Kidney (tissue), 14 donors: ENCODE results near the gene ZBTB40. TPM values are rescaled to one million over a fixed set of nuclear protein-coding genes. Genes with fewer than 3 reads are reported as not detected.

Source experiments
- DNase-seq, 5 donors: peaks; one replicate each; pipeline ENCODE4 v3.0.0-alpha.2; 2013 to 2020
- FAIRE-seq: peaks from 2 replicates; lab custom pipeline; 2012; peaks lifted over from hg19 to GRCh38; lab: Jason Lieb, UNC
- H3K27ac ChIP-seq, 2 donors: one replicate each; pipeline ENCODE4 v1.7.0; 2013; ENCODE audit warnings: low read depth in 2 of 2, low read length in 2 of 2, inconsistent platforms in 1 of 2
- H3K27me3 ChIP-seq: one replicate; pipeline ENCODE4 v1.7.1; 2013; ENCODE audit warnings: low read length, inconsistent platforms; ENCODE audit not compliant: control insufficient read depth, insufficient read depth
- H3K36me3 ChIP-seq, 3 donors: one replicate each; pipeline versions ENCODE4 v1.7.0 to v1.7.1; 2013; ENCODE audit warnings: low read length in 3 of 3, control low read depth in 1 of 3, inconsistent platforms in 1 of 3; ENCODE audit not compliant: insufficient read depth in 3 of 3, control insufficient read depth in 2 of 3
- H3K4me1 ChIP-seq, 3 donors: one replicate each; pipeline versions ENCODE4 v1.7.0 to v1.7.1; 2013; ENCODE audit warnings: low read length in 3 of 3, inconsistent platforms in 1 of 3, low read depth in 1 of 3; ENCODE audit not compliant: control insufficient read depth in 2 of 3, insufficient read depth in 2 of 3
- H3K4me3 ChIP-seq, 3 donors: one replicate each; pipeline versions ENCODE4 v1.7.0 to v1.8.1; 2013; ENCODE audit warnings: low read length in 3 of 3, control low read depth in 1 of 3, inconsistent platforms in 1 of 3
- H3K9ac ChIP-seq, 3 donors: one replicate each; pipeline versions ENCODE4 v1.7.0 to v1.7.1; 2013; ENCODE audit warnings: low read length in 3 of 3, control low read depth in 1 of 3, inconsistent platforms in 1 of 3
- H3K9me3 ChIP-seq, 3 donors: one replicate each; pipeline versions ENCODE4 v1.7.0 to v1.7.1; 2013; ENCODE audit warnings: low read length in 3 of 3, control low read depth in 1 of 3, inconsistent platforms in 1 of 3; ENCODE audit not compliant: control insufficient read depth in 2 of 3, insufficient read depth in 1 of 3
- intact Hi-C: fragments of 100-400 bp; cut with DNase I; formaldehyde crosslinking; loops from one replicate; pipeline ENCODE4 v1.11.1; 2022
- polyA plus RNA-seq: library from polyadenylated mRNA; stranded (reverse); fragments of 350-450 nt; fragmentation: Illumina TruSeq; extraction: RNeasy Lipid Tissue Mini Kit (QIAGEN cat#74804); gene quantifications from one replicate; pipeline ENCODE4 v1.2.3, GENCODE V29; 2014; ENCODE audit warnings: low read depth, low replicate concordance; ENCODE audit not compliant: insufficient read depth
- total RNA-seq: library from RNA; stranded (reverse); fragmentation: NEBNext Ultra II Directional; extraction: Animal tissue kit (Norgen Biotek cat#: 25700); gene quantifications from one replicate; pipeline ENCODE4 v1.2.1, GENCODE V29; 2021
- TF ChIP-seq, protein P1 (sequence below): IDR thresholded peaks from 3 replicates; pipeline ENCODE4 v1.5.1; 2012; ENCODE audit warnings: mild to moderate bottlenecking, moderate library complexity, borderline replicate concordance; ENCODE audit not compliant: insufficient read depth; ENCODE audit errors: extremely low read depth
- donor health status: control.
- donor health status: control.
- donor health status: control.
- donor health status: control.
- donor health status: control.
- donor health status: DM: yes; HTN: yes; CAD: no.
- donor health status: Normal renal cell carcinoma (clear cell type).

ZBTB40 gene
- total and polyA plus RNA-seq, 2 donors from 2014 or later = 4.3 to 17.4 TPM

DNA sequence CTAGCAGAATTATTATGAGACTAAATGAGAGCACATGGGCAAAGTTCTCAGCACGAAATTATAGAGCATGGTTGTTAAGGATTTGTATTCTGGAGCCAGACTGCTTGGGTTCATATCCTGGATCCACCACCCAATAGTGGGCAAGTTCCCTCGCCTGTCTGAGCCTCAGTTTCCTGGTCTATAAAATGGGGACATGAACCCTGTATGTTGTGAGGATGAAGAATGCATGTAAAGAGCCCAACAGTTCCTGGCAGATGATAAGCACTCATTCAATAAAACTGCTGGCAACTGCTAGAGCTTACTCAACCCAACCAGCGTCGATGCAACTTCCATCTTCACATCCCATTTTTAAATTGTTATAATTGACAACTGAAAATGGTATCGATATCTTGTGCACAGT lies 47.2 kb upstream of the ZBTB40 start:
- TF ChIP-seq, protein P1, sequence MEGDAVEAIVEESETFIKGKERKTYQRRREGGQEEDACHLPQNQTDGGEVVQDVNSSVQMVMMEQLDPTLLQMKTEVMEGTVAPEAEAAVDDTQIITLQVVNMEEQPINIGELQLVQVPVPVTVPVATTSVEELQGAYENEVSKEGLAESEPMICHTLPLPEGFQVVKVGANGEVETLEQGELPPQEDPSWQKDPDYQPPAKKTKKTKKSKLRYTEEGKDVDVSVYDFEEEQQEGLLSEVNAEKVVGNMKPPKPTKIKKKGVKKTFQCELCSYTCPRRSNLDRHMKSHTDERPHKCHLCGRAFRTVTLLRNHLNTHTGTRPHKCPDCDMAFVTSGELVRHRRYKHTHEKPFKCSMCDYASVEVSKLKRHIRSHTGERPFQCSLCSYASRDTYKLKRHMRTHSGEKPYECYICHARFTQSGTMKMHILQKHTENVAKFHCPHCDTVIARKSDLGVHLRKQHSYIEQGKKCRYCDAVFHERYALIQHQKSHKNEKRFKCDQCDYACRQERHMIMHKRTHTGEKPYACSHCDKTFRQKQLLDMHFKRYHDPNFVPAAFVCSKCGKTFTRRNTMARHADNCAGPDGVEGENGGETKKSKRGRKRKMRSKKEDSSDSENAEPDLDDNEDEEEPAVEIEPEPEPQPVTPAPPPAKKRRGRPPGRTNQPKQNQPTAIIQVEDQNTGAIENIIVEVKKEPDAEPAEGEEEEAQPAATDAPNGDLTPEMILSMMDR = no peak
- H3K36me3 ChIP-seq = no peaks in the 10 kb centered on the region
- H3K27ac ChIP-seq = no peak overlapping the region
- FAIRE-seq = no peak
- H3K4me3 ChIP-seq = no peak overlapping the region
- no peaks in the 10 kb centered on the region for H3K4me1 ChIP-seq
- no peaks in the 10 kb centered on the region for H3K9me3 ChIP-seq
- no peak for DNase-seq
- no peaks in the 10 kb centered on the region for H3K27me3 ChIP-seq
- H3K9ac ChIP-seq = no peak overlapping the region
- intact Hi-C loops = no loop called here

DNA sequence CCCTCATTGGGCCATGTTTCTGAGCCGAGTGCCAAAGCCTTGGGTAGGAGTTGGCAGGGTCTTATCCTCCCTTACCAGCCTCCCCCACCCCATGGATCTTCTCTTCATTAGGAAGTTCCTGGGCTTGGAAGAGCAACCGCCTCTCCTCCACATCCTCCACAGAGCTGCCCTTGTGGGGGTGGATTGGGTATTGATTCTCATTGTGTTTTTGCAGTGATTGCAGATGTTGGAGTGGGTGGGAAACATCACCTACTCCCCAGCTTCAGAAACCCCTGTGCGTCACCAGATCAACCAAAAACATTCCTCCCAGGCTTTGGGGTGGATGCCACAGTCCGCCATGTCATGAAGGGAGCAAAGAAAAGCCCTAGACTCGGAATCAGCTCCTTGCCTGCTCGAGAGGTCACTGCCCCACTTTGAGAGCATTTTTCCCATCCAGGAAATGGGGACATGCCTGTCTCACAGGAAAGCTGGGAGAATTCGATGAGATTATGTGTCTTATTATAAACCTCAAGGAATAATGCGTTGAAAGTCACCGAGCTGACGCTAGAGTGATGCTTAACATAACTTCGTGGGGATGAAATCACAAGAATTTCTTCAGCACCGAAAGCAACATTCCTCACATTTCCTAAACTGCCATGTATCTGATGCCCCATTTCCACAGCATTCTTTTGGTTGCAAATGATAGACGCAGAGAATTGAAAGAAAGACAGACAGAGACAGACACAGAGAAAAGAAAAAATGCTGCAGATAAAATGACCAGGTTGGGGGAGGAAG lies 44.7 kb upstream of the ZBTB40 start:
- Histone ChIP-seq H3K27ac (no peak overlapping the region), H3K9ac (no peak overlapping the region), H3K4me3 (no peak overlapping the region), H3K9me3 (no peaks in the 10 kb centered on the region), H3K36me3 (no peaks in the 10 kb centered on the region), H3K4me1 (no peaks in the 10 kb centered on the region), H3K27me3 (no peaks in the 10 kb centered on the region)
- FAIRE-seq (no peak), DNase-seq (no peak)
- intact Hi-C loops = no loop called here
- TF ChIP-seq, protein P1 = no peak

DNA sequence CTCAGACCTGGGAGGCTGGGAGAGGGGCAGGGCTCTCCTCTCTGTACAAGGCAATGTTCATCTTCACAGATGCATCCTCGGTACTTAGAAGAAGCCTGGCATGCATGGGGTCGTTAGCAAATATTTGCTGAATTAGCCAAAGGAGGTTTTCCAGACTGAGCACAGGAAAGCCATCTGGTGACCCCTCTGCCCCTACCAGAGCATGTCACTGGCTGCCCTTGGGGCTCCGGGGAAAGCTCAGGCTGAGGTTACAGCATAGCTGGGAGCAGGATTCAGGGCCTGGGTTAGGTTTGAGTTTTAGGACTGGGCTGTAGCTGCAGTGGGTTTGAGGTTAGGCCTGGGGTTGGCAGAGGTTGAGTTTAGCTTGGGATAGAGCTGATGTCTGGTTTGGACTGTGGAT lies 43.4 kb upstream of the ZBTB40 start:
- Histone ChIP-seq H3K4me3 (no peak overlapping the region), H3K27ac (no peak overlapping the region), H3K36me3 (no peaks in the 10 kb centered on the region), H3K27me3 (no peaks in the 10 kb centered on the region), H3K9ac (no peak overlapping the region), H3K4me1 (peaks cover 0 to 2% (median 0%) of the 10 kb centered on the region in 3 donors), H3K9me3 (no peaks in the 10 kb centered on the region)
- no peak for DNase-seq
- intact Hi-C loops = no loop called here
- no peak for FAIRE-seq
- TF ChIP-seq, protein P1 = no peak
